ENCODE data around the gene CHAF1A.

CHAF1A gene, protein sequence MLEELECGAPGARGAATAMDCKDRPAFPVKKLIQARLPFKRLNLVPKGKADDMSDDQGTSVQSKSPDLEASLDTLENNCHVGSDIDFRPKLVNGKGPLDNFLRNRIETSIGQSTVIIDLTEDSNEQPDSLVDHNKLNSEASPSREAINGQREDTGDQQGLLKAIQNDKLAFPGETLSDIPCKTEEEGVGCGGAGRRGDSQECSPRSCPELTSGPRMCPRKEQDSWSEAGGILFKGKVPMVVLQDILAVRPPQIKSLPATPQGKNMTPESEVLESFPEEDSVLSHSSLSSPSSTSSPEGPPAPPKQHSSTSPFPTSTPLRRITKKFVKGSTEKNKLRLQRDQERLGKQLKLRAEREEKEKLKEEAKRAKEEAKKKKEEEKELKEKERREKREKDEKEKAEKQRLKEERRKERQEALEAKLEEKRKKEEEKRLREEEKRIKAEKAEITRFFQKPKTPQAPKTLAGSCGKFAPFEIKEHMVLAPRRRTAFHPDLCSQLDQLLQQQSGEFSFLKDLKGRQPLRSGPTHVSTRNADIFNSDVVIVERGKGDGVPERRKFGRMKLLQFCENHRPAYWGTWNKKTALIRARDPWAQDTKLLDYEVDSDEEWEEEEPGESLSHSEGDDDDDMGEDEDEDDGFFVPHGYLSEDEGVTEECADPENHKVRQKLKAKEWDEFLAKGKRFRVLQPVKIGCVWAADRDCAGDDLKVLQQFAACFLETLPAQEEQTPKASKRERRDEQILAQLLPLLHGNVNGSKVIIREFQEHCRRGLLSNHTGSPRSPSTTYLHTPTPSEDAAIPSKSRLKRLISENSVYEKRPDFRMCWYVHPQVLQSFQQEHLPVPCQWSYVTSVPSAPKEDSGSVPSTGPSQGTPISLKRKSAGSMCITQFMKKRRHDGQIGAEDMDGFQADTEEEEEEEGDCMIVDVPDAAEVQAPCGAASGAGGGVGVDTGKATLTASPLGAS

DNA sequence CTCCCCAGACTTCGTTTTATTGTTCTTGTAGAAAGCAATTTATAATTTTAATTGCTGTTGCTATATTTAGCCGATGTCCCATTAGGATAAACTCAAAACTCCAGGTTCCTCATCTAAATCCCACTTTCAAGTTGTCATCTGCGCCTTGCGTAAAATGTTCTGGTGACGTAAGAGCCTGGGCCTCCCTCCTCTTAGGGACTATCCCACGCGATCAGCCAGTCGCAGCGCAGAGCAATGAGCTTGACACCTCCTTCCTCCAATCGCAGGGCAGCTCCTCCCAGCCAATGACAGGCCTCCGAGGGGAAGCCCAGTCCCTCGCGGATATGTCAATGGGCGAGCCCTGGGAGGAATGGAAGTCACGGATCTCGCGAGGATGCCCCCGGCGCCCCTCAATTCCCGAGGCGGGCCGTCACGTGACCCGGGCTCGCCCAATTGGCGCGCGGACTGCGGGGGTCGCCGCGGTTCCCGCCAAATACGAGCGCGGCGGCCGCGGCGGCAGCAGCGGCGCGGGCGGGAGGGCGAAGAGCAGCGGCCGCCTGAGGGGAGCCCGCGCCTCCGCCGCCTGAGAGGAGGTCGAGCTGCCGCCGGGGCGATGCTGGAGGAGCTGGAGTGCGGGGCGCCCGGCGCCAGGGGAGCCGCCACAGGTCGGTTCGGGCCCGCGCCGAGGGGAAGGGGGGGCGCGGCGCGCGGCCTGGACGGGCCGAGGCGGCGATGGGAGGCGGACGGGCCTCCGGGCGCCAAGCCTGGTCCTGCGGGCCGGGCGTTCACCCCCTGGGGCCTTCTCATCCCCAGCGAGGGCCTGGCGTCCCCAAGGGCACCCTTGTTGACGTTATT is at the start of gene CHAF1A:
CHAF1A (plus strand) TSS at position 470 of the 834 bp plus-strand sequence; CDS start at position 593, 123 bp downstream.
- peak; percentile 99 for DNase-seq (ENCODE audit: low read depth)

DNA sequence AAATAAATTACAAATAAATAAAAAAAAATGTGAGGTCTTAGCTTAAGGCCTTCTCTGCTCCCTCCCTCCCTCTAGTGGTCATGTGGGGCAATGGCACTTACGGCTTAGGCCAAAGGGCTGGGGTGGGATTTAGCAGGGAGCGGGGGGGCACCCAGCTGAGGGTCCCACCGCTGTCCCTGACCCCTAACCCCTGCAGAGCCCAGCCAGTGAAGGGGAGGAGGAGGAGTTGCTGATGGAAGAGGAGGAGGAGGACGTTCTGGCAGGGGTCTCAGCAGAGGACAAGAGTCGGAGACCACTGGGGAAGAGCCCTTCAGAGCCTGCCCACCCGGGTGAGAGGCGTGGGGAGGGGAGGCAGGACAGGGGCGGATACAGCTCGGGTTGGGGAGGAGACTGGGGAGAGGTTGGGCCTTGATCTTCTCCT is 49.7 kb upstream of the CHAF1A start:
- peak; percentile 35 for DNase-seq (ENCODE audit: low read depth)

GRCh38 chr19:4354282-4354681 is 48.2 kb upstream of the CHAF1A start:
- no peak for DNase-seq (ENCODE audit: low read depth)

GRCh38 chr19:4354897-4355296 is 47.5 kb upstream of the CHAF1A start:
- no peak for DNase-seq (ENCODE audit: low read depth)

- no peak for DNase-seq (ENCODE audit: low read depth)
These were observed 45.2 kb upstream of the CHAF1A start for GRCh38 chr19:4357095-4357797.

DNA sequence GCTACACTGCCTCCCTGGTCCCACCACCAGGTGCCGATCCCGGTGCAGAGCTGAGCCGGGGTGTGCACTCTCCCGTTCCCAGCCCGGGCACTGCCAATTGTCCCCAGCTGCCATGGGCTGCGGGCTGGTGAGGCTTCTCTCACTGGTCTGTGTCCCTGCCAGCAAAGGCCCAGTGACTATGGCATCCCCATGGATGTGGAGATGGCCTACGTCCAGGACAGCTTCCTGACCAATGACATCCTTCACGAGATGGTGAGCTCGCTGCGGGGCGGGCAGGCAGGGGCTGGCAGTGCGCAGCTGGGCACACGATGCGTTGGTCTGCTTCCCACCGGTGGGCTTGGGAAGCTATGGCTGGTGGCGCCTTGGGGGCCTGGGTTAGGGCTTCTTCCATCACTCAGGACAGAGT is 44.5 kb upstream of the CHAF1A start:
- no peak for DNase-seq (ENCODE audit: low read depth)

GRCh38 chr19:4358709-4359626 is 43.5 kb upstream of the CHAF1A start:
- DNase-seq (ENCODE audit: low read depth) = no peak

- no peak for DNase-seq (ENCODE audit: low read depth)
These were observed 42.8 kb upstream of the CHAF1A start for GRCh38 chr19:4359627-4360000.

DNA sequence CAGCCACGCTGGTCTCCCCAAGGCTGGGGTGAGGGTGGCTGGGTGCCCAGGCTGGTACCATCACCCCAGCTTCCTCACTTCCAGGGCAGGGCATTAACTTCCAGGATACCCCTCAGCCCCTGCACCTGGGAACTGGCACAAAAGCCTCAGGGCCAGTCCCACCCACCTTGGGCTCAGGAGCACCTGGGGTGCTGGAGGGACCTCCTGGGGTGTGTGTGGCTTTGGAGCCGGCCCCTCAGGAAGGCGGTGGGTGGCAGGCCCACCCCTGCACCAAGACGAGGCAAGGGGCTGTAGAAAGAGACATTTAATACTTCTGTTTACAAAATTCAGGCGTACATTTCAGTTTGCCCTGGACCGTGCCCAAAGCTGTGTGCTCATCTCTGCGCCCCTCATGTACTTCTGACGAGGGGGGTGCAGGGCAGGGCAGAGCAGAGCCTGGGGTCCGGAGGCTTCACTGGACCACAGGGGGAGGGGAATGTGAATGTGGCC is 42.3 kb upstream of the CHAF1A start:
- DNase-seq (ENCODE audit: low read depth) = no peak

DNA sequence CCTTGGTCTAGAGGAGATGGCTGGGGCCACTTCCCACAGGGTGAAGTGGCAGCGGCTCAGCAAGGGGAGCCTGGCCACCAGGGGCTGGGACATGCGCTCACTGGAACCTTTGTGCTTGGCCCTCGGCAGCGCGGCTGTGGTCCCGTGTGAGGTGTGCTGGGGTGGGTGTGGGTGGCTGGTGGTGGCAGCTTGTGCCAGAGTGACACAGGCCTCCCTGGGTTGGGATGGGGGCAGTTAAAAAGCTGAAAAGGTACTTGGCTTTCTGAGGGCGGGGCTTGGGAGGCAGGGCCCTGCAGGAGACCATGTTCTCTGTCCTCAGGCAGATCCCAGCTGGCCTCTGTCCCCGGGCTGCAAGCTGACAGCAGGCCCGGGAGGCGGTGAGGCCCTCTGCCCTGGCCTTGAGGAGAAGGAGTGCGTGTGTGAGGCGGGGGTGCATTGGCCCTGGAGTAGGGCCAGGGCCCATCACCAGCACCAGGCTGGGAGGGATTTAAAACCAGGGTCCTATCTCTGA is 41.7 kb upstream of the CHAF1A start:
- DNase-seq (ENCODE audit: low read depth) = no peak

DNA sequence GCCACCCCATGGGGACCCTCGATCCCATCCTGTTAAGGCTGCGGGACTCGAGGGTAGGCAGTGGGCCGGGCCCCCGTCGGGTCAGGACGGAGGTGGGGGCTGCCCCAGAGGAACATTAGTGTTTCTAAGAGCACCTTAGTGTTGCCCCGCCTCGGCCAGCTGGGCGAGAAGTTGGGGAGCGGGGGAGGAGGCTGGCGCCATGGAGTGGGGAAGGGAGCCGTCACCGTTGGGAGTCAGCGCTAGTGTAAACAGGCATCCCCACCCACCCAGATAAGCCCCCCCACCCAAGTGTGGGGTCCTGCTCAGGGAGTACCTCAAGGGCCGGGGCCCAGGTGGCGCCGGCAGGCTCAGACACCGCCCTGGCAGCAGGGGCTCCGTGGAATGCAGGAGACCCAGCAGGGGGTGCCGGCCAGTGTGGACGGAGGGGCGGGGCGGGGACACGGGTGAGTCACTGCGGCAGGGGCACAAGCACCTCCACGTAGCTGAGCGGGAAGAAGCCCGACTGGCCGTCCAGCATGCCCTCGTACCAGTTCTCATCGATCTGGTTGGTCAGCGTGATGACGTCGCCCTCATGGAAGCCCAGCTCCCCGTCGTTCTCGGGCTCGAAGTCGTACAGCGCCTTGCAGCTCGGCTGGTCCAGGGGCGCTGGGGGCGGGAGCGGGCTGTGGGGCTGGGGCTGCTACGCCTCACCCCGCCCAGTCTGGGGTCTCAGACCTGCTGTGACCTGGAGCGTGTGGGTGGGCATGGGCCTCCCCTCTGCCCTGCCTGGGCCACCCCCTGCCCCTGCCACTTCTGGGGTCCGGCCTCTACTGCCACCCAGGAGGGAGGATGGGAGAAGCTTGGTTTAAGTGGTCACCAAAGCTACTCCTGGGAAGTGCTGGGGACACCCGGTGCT is 41.0 kb upstream of the CHAF1A start:
- DNase-seq (ENCODE audit: low read depth) = no peak

- DNase-seq (ENCODE audit: low read depth) = no peak
These were observed 40.2 kb upstream of the CHAF1A start for GRCh38 chr19:4362101-4362828.

DNA sequence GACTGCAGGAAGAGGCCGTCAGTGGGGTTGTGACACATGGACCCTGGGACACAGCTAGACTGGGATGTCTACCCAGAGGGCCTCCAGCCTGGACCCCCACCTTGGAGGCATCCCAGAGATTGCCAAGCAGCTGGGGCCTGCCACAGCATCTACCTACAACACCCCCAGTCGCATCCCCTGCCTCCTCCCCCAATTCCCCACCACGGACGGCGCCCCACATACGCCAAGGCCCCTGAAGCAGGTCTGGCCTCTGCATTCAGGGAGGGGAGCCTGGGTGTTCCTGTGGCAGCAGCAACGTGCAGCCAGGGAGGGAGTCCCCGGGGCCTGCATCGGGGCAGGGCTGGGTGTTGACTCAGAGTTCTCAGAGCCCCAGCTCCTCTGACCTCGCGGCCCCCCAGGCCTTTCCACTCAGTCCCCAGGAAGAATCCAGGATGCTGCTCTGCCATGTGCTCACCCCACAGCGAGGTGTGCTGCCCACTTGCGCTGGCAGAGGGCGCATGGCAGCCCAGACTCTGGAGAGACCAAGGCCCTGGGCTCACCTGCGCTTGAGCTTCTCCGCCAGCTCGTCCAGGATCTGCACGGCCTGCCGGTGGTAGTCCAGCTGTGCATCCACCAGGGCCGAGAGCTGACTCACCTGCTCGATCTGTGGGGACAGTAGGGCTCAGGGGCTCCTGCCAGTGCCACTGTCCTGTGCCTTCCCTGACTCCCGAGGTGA is 39.5 kb upstream of the CHAF1A start:
- no peak for DNase-seq (ENCODE audit: low read depth)

DNA sequence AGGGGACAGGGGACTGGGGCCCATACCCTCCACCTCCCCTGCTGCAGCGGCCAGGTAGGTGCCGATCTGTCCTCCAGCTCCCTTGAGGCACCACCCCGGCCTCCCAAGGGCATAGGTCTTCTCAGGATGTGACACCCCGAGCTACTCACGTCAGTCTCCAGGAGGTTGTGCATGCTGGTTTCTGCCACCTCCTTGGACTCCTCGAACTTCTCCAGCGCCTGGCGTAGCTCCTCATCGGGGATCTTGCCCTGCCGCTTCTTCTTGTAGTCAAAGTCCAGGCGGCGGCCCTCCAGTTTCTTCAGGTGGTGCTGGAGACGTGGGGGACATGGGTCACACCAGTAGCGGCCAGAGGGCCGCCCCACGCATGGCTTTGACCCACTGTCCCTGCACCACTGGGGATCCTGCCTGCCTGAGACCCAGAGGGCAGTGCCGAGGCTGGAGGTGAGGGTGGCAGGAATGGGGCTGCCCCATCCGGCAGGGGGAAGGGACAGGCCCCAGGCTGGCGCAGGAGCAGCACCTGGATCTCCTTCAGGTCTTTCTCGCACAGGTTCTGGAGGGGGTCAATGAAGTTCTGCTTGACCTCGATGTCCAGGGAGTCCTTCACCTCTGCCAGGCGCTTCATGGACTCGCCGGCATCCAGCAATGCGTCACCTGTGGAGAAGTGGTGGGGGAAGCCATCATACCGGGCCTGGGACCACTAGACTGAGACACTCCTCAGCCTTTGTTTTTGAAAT is 38.7 kb upstream of the CHAF1A start:
- DNase-seq (ENCODE audit: low read depth) = no peak

GRCh38 chr19:4365341-4365740 is 37.1 kb upstream of the CHAF1A start:
- DNase-seq (ENCODE audit: low read depth) = no peak

GRCh38 chr19:4365791-4366665 is 36.4 kb upstream of the CHAF1A start:
- DNase-seq (ENCODE audit: low read depth) = no peak

Measured in stimulated activated CD4-positive, alpha-beta T cell treated with anti-CD3 and anti-CD28 coated beads, Interleukin-2, amount 100 ng/mL, for 4 hours (primary cell).